ENCODE measurements around the gene PCP4L1.
A peak's percentile ranks its signal among the peaks of the same experiment; 100 is the strongest.

The PCP4L1 gene

DNA sequence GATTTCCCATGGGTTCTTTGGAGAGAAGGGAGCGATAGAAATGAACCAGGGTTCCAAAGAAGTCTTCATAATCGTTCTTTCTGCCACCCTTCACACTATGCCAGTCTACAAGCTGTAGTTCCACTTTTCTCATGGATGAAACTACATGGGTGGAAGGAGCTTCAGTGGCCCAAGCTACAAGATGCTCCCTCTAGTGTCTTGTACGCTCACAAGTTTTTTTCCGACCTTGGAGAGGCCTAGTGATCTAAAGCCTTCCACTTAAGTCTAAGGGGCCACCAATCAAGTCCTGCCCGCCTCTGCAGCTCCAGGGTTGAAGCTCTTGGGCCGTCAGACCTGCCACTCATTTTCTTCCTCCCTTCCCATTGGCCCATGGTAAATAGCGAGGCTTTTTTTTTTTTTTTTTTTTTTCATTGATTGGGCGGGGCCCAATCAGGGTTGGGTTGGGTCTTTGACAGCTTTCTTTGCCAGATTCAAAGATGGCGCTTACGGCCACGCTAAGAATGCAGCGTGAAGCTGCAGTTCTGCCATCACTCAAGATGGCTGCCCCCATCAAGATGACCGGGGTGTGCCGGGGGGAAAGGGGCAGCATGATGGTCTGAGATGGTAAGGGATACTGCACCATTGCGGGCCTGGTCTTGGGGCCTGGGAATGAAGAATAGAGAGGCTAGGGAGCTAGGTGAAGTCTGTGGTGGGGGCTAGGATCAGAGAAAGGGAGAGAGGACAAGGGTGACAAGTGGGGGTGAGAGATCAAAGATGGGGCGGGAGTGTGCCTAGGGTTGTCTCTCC, 32.8 kb upstream of the PCP4L1 start, which contains the start of gene TOMM40L:
TOMM40L (plus strand) TSS at position 527 of the 786 bp plus-strand sequence. CDS start 430 bp downstream, outside the sequence.
- peak; percentile 97 for ATAC-seq (ENCODE audit: low read depth)
- Histone ChIP-seq H3K36me3 (ENCODE audit: low read depth) (peaks cover 14% of the 10 kb centered on the region), H3K27ac (ENCODE audit: poor library complexity, severe bottlenecking) (peak within 1 kb of the TSS; percentile 47), H3K4me3 (ENCODE audit: severe bottlenecking) (peak within 1 kb of the TSS; percentile 53), H3K27me3 (ENCODE audit: insufficient read depth, poor library complexity, severe bottlenecking) (no peaks in the 10 kb centered on the region), H3K4me1 (ENCODE audit: insufficient read depth, poor library complexity, severe bottlenecking) (peaks cover 13% of the 10 kb centered on the region), H3K9me3 (ENCODE audit: severe bottlenecking) (no peaks in the 10 kb centered on the region)
- TF ChIP-seq, protein P1, sequence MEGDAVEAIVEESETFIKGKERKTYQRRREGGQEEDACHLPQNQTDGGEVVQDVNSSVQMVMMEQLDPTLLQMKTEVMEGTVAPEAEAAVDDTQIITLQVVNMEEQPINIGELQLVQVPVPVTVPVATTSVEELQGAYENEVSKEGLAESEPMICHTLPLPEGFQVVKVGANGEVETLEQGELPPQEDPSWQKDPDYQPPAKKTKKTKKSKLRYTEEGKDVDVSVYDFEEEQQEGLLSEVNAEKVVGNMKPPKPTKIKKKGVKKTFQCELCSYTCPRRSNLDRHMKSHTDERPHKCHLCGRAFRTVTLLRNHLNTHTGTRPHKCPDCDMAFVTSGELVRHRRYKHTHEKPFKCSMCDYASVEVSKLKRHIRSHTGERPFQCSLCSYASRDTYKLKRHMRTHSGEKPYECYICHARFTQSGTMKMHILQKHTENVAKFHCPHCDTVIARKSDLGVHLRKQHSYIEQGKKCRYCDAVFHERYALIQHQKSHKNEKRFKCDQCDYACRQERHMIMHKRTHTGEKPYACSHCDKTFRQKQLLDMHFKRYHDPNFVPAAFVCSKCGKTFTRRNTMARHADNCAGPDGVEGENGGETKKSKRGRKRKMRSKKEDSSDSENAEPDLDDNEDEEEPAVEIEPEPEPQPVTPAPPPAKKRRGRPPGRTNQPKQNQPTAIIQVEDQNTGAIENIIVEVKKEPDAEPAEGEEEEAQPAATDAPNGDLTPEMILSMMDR (IDR thresholded peaks at IDR 0.05; ENCODE audit: poor library complexity, severe bottlenecking), result peak; percentile 65
- DNase-seq (ENCODE audit: low spot score), result peak; percentile 94

DNA sequence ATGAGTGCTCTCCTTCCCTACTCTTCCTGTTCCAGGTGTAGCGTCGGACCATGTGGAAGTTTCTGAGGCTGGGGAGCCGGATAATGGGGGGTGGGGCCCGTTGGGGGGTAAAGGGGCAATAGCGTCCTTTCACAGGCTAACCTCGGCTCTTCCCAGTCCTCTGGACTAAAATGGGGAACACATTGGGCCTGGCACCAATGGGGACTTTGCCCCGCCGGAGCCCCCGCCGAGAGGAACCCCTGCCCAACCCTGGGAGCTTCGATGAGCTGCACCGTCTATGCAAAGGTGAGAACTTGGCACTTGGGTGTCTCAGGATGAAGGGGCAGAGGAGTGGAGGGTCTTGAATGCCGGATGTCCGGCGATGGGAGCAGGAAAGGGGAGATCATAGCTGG, 32.2 kb upstream of the PCP4L1 start:
- no peak for DNase-seq (ENCODE audit: low spot score)

DNA sequence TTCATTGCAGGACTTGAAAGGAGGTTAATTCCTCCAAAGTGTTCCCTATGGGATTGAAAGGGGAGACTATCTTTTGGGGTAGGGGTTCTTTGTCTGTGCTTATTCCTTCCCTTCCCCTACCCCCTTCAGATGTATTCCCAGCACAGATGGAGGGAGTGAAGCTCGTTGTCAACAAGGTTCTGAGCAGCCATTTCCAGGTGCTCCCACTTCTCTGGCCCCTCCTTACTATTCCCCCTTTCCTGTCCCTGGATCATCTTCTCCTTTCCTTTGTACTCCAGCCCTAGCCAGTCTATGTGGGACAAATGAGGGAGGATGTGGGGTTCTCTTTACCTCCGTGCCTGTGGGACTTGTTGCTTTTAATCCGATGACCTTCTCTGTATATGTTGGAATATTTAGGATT, 31.8 kb upstream of the PCP4L1 start:
- DNase-seq (ENCODE audit: low spot score), result no peak
- Histone ChIP-seq H3K4me1 (ENCODE audit: insufficient read depth, poor library complexity, severe bottlenecking) (peaks cover 13% of the 10 kb centered on the region), H3K36me3 (ENCODE audit: low read depth) (peaks cover 14% of the 10 kb centered on the region), H3K27me3 (ENCODE audit: insufficient read depth, poor library complexity, severe bottlenecking) (no peaks in the 10 kb centered on the region), H3K27ac (ENCODE audit: poor library complexity, severe bottlenecking) (peak overlapping the region; percentile 47), H3K9me3 (ENCODE audit: severe bottlenecking) (no peaks in the 10 kb centered on the region), H3K4me3 (ENCODE audit: severe bottlenecking) (peak overlapping the region; percentile 53)
- TF ChIP-seq, protein P1 (IDR thresholded peaks at IDR 0.05; ENCODE audit: poor library complexity, severe bottlenecking), result no peak
- ATAC-seq (ENCODE audit: low read depth), result no peak

More for the DNA sequence above, 32.2 kb upstream of the PCP4L1 start:
- TF ChIP-seq, protein P1 (IDR thresholded peaks at IDR 0.05; ENCODE audit: poor library complexity, severe bottlenecking), result no peak
- H3K4me1 ChIP-seq (ENCODE audit: insufficient read depth, poor library complexity, severe bottlenecking), result peaks cover 13% of the 10 kb centered on the region
- H3K4me3 ChIP-seq (ENCODE audit: severe bottlenecking), result peak overlapping the region; percentile 53
- peaks cover 14% of the 10 kb centered on the region for H3K36me3 ChIP-seq (ENCODE audit: low read depth)
- no peaks in the 10 kb centered on the region for H3K9me3 ChIP-seq (ENCODE audit: severe bottlenecking)
- no peaks in the 10 kb centered on the region for H3K27me3 ChIP-seq (ENCODE audit: insufficient read depth, poor library complexity, severe bottlenecking)
- H3K27ac ChIP-seq (ENCODE audit: poor library complexity, severe bottlenecking), result peak overlapping the region; percentile 47
- ATAC-seq (ENCODE audit: low read depth), result no peak

DNA sequence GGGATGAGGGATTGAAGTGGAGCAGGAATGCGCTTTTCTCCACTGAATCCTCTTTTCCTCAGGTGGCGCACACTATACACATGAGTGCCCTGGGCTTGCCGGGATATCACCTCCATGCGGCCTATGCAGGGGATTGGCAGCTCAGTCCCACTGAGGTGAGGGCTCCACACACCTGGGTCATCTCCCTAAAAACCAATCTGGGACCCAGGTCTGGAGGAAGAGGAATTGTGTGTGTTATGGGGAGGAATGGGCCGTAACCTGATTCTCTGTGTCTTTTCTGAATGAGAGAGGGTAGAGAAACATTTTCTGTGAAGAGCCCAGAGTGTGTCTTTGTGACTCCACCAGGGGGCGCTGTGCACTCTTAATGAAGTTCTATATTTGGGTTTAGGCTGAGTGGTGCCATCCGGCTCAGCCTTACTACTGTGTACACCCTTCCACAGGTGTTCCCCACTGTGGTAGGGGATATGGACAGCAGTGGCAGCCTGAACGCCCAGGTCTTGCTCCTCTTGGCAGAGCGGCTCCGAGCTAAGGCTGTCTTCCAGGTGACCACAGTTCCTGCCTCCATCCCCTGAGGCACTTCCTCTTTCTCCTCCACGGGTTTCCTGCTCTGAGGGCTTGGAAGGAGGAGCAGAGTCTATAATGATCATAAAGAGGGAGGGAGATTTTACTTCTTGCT, 31.2 kb upstream of the PCP4L1 start:
- Histone ChIP-seq H3K9me3 (ENCODE audit: severe bottlenecking) (no peaks in the 10 kb centered on the region), H3K27ac (ENCODE audit: poor library complexity, severe bottlenecking) (peak overlapping the region; percentile 47), H3K27me3 (ENCODE audit: insufficient read depth, poor library complexity, severe bottlenecking) (no peaks in the 10 kb centered on the region), H3K36me3 (ENCODE audit: low read depth) (peaks cover 14% of the 10 kb centered on the region), H3K4me3 (ENCODE audit: severe bottlenecking) (peak overlapping the region; percentile 0), H3K4me1 (ENCODE audit: insufficient read depth, poor library complexity, severe bottlenecking) (peaks cover 13% of the 10 kb centered on the region)
- ATAC-seq (ENCODE audit: low read depth), result peak; percentile 43
- no peak for DNase-seq (ENCODE audit: low spot score)
- TF ChIP-seq, protein P1 (IDR thresholded peaks at IDR 0.05; ENCODE audit: poor library complexity, severe bottlenecking), result peak; percentile 91

Measured in RWPE2 (cell line).